DOHH2 (cell line): ENCODE data around the gene UACA.

Experiments
- CTCF ChIP-seq: fragments of 200-600 bp; sonication (generic); IDR thresholded peaks from one replicate; pipeline ENCODE4 v1.5.1; 2014; ENCODE audit warnings: antibody characterized with exemption, mild to moderate bottlenecking, low read depth, low read length; ENCODE audit not compliant: poor library complexity, severe bottlenecking
- EZH2phosphoT487 ChIP-seq: fragments of 200-600 bp; sonication (generic); IDR thresholded peaks from 2 replicates; pipeline ENCODE4 v1.6.1; 2017; ENCODE audit warnings: borderline replicate concordance, mild to moderate bottlenecking, antibody characterized with exemption, low read length, moderate library complexity, mixed read lengths

GRCh38 chr15:70752193-70752635, 11.1 kb downstream of the UACA start:
- TF ChIP-seq CTCF (no peak), EZH2phosphoT487 (no peak)
